Measurements from ENCODE around the gene INPP4B. TPM values are rescaled to one million over a fixed set of nuclear protein-coding genes. Genes with fewer than 3 reads are reported as not detected.

The INPP4B gene
- total and polyA plus RNA-seq, 2 of the 4 experiments (the other 2 are of a cell fraction): 1.8 to 14.0 TPM

DNA sequence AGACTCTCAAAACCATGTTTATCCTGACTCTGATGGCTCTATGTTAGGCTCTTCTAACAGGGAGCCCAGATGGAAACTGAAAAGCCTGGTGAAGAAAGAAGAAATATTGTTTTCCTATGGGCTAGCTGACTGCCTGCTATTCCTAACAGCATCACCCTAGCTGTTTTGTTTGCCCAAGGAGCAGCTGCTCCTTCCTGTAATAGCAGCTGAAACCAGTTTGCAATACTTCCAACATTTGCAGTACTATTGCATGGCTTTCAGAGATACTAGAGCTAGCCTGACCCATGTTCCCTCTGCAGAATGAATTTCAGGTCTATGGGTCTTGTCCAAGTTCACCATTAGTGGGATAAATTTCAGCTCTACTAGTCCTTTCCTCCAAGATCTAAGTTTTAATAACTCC, 495.2 kb downstream of the INPP4B start:
- CTCF ChIA-PET: no interaction called here
- POLR2A ChIA-PET (ENCODE audit: unreplicated experiment): no interaction called here

More for the DNA sequence above, 495.2 kb downstream of the INPP4B start:
- H3K27ac ChIP-seq (ENCODE audit: insufficient read depth, low read length): peak overlapping the region; percentile 10; the same call in 1 of the 2 replicates
- H3K79me1 ChIP-seq (ENCODE audit: low read depth in 1 of 2, low read length in 2 of 2): peaks cover 0 to 3% of the 10 kb centered on the region in 2 experiments; a peak in 1 of 4 replicates
- no peaks in the 10 kb centered on the region for H3K27me3 ChIP-seq (ENCODE audit: control insufficient read depth, insufficient read depth, low read length)
- H3K9me1 ChIP-seq (ENCODE audit: insufficient read depth, low read length): no peaks in the 10 kb centered on the region
- H2BK20ac ChIP-seq (ENCODE audit: low read depth, low read length): peak overlapping the region; percentile 60; the same call in 1 of the 2 replicates
- dilution Hi-C loops (cut with HindIII; ENCODE audit: low sequenced_read_pairs, unreplicated experiment) (no loop called here), intact Hi-C loops (cut with micrococcal nuclease) (loop anchor here (5.0 to 10.0 kb wide), 5 partner anchors 216 to 1196 kb away; partner anchors contain the start of gene IL15), in situ Hi-C loops (cut with MboI; ENCODE audit: low sequenced_read_pairs) (loop anchor here (10.0 kb wide), 3 partner anchors 216 to 494 kb away; partner anchors contain the start of gene INPP4B)
- TF ChIP-seq SMC3 (IDR thresholded peaks at IDR 0.05; ENCODE audit: low read depth, low read length): no peak
- TF ChIP-seq RFX5 (IDR thresholded peaks at IDR 0.05; ENCODE audit: low read depth, low read length): no peak
- TF ChIP-seq CEBPB (IDR thresholded peaks at IDR 0.05; ENCODE audit: low read depth, low read length): no peak
- TF ChIP-seq POLR2A (IDR thresholded peaks at IDR 0.05; ENCODE audit: low read depth, low read length): no peak
- TF ChIP-seq, protein P1, sequence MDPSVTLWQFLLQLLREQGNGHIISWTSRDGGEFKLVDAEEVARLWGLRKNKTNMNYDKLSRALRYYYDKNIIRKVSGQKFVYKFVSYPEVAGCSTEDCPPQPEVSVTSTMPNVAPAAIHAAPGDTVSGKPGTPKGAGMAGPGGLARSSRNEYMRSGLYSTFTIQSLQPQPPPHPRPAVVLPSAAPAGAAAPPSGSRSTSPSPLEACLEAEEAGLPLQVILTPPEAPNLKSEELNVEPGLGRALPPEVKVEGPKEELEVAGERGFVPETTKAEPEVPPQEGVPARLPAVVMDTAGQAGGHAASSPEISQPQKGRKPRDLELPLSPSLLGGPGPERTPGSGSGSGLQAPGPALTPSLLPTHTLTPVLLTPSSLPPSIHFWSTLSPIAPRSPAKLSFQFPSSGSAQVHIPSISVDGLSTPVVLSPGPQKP (IDR thresholded peaks at IDR 0.05; ENCODE audit: borderline replicate concordance, low read depth, low read length): no peak
- TF ChIP-seq, protein P2, sequence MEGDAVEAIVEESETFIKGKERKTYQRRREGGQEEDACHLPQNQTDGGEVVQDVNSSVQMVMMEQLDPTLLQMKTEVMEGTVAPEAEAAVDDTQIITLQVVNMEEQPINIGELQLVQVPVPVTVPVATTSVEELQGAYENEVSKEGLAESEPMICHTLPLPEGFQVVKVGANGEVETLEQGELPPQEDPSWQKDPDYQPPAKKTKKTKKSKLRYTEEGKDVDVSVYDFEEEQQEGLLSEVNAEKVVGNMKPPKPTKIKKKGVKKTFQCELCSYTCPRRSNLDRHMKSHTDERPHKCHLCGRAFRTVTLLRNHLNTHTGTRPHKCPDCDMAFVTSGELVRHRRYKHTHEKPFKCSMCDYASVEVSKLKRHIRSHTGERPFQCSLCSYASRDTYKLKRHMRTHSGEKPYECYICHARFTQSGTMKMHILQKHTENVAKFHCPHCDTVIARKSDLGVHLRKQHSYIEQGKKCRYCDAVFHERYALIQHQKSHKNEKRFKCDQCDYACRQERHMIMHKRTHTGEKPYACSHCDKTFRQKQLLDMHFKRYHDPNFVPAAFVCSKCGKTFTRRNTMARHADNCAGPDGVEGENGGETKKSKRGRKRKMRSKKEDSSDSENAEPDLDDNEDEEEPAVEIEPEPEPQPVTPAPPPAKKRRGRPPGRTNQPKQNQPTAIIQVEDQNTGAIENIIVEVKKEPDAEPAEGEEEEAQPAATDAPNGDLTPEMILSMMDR (conservative IDR thresholded peaks at IDR 0.05; ENCODE audit: low read depth, low read length): no peak
- TF ChIP-seq, protein P3, sequence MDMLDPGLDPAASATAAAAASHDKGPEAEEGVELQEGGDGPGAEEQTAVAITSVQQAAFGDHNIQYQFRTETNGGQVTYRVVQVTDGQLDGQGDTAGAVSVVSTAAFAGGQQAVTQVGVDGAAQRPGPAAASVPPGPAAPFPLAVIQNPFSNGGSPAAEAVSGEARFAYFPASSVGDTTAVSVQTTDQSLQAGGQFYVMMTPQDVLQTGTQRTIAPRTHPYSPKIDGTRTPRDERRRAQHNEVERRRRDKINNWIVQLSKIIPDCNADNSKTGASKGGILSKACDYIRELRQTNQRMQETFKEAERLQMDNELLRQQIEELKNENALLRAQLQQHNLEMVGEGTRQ (IDR thresholded peaks at IDR 0.05; ENCODE audit: low read depth, low read length): no peak
- no peak for TF ChIP-seq RAD21 (IDR thresholded peaks at IDR 0.05; ENCODE audit: low read length)
- TF ChIP-seq MAFK (IDR thresholded peaks at IDR 0.05; ENCODE audit: low read depth, low read length): no peak
- no peak for TF ChIP-seq MAZ (IDR thresholded peaks at IDR 0.05; ENCODE audit: borderline replicate concordance, low read depth, low read length)
- TF ChIP-seq RCOR1 (IDR thresholded peaks at IDR 0.05; ENCODE audit: insufficient replicate concordance, low read length): no peak
- TF ChIP-seq CHD1 (IDR thresholded peaks at IDR 0.05; ENCODE audit: low read depth, low read length): no peak
- no peak for TF ChIP-seq MXI1 (IDR thresholded peaks at IDR 0.05; ENCODE audit: borderline replicate concordance, low read depth, low read length)
- no peak for TF ChIP-seq FOS (IDR thresholded peaks at IDR 0.05; ENCODE audit: low read depth, low read length)
- TF ChIP-seq BHLHE40 (IDR thresholded peaks at IDR 0.05; ENCODE audit: low read depth, low read length): no peak
- no peak for TF ChIP-seq NFE2L2 (IDR thresholded peaks at IDR 0.05; ENCODE audit: low read depth, low read length)
- no peak overlapping the region for H2AFZ ChIP-seq (replicated peaks; ENCODE audit: low read length, poor library complexity)
- H2BK120ac ChIP-seq (ENCODE audit: low read depth, low read length): peak overlapping the region; percentile 17; the same call in 1 of the 2 replicates
- peak overlapping the region; percentile 26; the same call in 1 of the 2 replicates for H4K91ac ChIP-seq (ENCODE audit: insufficient read depth, low read depth, low read length)
- no peak overlapping the region for H3K9ac ChIP-seq (ENCODE audit: low read depth, low read length)
- H3K4me3 ChIP-seq (ENCODE audit: insufficient read depth, low read depth, low read length): no peak overlapping the region
- H3K4me1 ChIP-seq (ENCODE audit: control insufficient read depth, insufficient read depth, low read length): peaks cover 5% of the 10 kb centered on the region
- H3K9me3 ChIP-seq (ENCODE audit: control insufficient read depth, insufficient read depth, low read length): no peaks in the 10 kb centered on the region
- H3K4me2 ChIP-seq (ENCODE audit: low read depth, low read length): peak overlapping the region; percentile 1; the same call in 1 of the 2 replicates
- no peak overlapping the region for H2AK5ac ChIP-seq (ENCODE audit: low read depth, low read length)
- H2BK5ac ChIP-seq (ENCODE audit: low read depth, low read length, poor library complexity, severe bottlenecking): no peak overlapping the region
- 0 out of 4 replicates have a peak overlapping the region, but pooled peaks of 1 of the 2 experiments have one; percentile 15 for H4K8ac ChIP-seq (ENCODE audit: low read depth in 2 of 2, low read length in 2 of 2)
- no TSS peak for BruUV-seq (replicated peaks)
- DNase-seq: peak; percentile 50
- no peak overlapping the region for H2AK9ac ChIP-seq (replicated peaks; ENCODE audit: low read depth, low read length, poor library complexity)
- peak overlapping the region; percentile 37 for H4K5ac ChIP-seq (ENCODE audit: low read depth, low read length)
- 0 out of 3 replicates have a peak overlapping the region, but pooled peaks have one; percentile 7 for H2BK15ac ChIP-seq (ENCODE audit: low read depth, low read length)
- H3K4ac ChIP-seq (ENCODE audit: low read depth, low read length): peak overlapping the region; percentile 1; the same call in 1 of the 2 replicates
- H3K14ac ChIP-seq (replicated peaks; ENCODE audit: low read depth, low read length): no peak overlapping the region
- no peak overlapping the region for H3K56ac ChIP-seq (ENCODE audit: extremely low read depth, insufficient read depth, low read length)
- H3K36me3 ChIP-seq (ENCODE audit: control insufficient read depth, insufficient read depth, low read length): no peaks in the 10 kb centered on the region
- no peak overlapping the region for H3K23ac ChIP-seq (ENCODE audit: low read depth, low read length)
- no peaks in the 10 kb centered on the region for H4K20me1 ChIP-seq (ENCODE audit: insufficient read depth, low read length)
- H3K18ac ChIP-seq (ENCODE audit: low read depth, low read length): 0 out of 2 replicates have a peak overlapping the region, but pooled peaks have one; percentile 21
- peak; percentile 61 for ATAC-seq (ENCODE audit: low read depth)
